Measurements from ENCODE around the gene SCYGR2. TPM values are rescaled to one million over a fixed set of nuclear protein-coding genes. Genes with fewer than 3 reads are reported as not detected.

SCYGR2 gene
- total RNA-seq, 3 donors from 2014 or later, result not detected

DNA sequence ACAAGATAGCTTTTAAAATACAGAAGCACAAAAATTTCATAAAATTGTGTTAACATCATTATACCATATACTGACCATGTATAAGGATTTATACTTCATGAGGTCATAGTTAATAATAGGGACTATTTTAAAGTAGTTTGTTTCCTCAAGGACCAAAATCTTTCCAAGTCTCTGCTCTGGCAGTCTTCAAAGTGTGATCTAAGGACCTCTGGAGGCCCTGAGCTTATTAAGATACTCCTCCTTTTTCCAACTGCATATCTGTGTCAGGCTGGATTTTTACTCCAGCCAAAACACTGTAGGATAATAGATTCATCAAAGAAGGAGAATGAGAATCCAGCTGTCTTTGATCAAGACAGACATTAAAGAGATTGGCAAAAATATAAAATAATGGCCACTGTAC lies 1.7 kb upstream of the SCYGR2 start:
- Mint-ChIP-seq H3K27me3 (ENCODE audit: low read depth) (peaks cover 46% of the 10 kb centered on the region), H3K4me1 (ENCODE audit: low read depth) (peaks cover 2% of the 10 kb centered on the region), H3K4me3 (no peak overlapping the region), H3K9me3 (no peaks in the 10 kb centered on the region), H3K36me3 (ENCODE audit: insufficient read depth) (no peaks in the 10 kb centered on the region)
- DNase-seq (no peak), ATAC-seq (no peak)

- no peaks in the 10 kb centered on the region for H3K36me3 Mint-ChIP-seq (ENCODE audit: insufficient read depth)
- ATAC-seq (no peak), DNase-seq (no peak)
- H3K4me1 Mint-ChIP-seq (ENCODE audit: low read depth), result peaks cover under 1% of the 10 kb centered on the region
- no peak overlapping the region for H3K4me3 Mint-ChIP-seq
- H3K27me3 Mint-ChIP-seq (ENCODE audit: low read depth), result peaks cover 42% of the 10 kb centered on the region
- H3K9me3 Mint-ChIP-seq, result no peaks in the 10 kb centered on the region
These were observed 695 bp upstream of the SCYGR2 start for GRCh38 chr2:227597998-227598397.

- DNase-seq (no peak), ATAC-seq (no peak)
- H3K36me3 Mint-ChIP-seq (ENCODE audit: insufficient read depth), result no peaks in the 10 kb centered on the region
- peaks cover 36% of the 10 kb centered on the region for H3K27me3 Mint-ChIP-seq (ENCODE audit: low read depth)
- H3K9me3 Mint-ChIP-seq, result no peaks in the 10 kb centered on the region
- H3K4me1 Mint-ChIP-seq (ENCODE audit: low read depth), result no peaks in the 10 kb centered on the region
- H3K4me3 Mint-ChIP-seq, result no peak overlapping the region
These were observed 3.7 kb downstream of the SCYGR2 start for GRCh38 chr2:227602358-227602757.

DNA sequence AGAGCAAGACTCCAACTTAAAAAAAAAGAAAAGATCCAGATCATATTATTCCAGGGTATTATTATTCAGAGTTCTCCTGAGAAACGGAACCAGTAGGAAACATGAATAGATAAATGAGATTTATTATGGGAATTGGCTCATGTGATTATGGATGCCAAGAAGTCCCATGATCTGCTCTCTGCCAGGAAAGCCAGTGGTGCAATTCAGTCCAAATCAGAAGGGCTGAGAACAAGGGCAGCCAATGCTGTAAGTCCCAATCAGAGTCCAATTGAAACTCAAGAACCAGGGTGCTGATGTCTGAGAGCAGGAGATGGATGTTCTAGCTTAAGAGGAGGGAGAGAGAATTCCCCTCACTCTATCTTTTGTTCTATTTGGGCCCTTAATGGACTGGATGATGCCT lies 7.8 kb downstream of the SCYGR2 start:
- Mint-ChIP-seq H3K27me3 (ENCODE audit: low read depth) (peaks cover 39% of the 10 kb centered on the region), H3K4me1 (ENCODE audit: low read depth) (peaks cover 12% of the 10 kb centered on the region), H3K4me3 (no peak overlapping the region)

DNA sequence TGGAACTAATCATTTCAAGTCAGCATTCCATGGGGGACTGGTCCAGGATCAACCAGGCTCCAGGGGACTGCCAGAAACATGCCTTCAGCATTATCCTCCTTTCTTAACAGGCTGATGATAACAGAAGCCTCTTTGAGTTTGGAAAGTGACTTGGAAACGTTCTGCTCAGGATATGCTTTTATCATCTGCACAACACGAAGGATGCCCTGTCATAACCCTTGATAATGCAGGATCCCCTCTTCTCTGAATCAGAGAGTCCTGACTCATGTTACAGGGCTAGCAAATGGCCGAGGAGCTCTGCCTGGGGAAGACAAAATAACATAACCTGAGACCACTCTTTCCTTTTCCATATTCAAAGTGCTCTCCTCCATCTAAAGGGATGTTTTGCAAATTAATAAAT lies 9.2 kb downstream of the SCYGR2 start:
- no peak for DNase-seq
- Mint-ChIP-seq H3K4me1 (ENCODE audit: low read depth) (peaks cover 12% of the 10 kb centered on the region), H3K27me3 (ENCODE audit: low read depth) (peaks cover 46% of the 10 kb centered on the region), H3K36me3 (ENCODE audit: insufficient read depth) (no peaks in the 10 kb centered on the region), H3K9me3 (no peaks in the 10 kb centered on the region), H3K4me3 (no peak overlapping the region)
- no peak for ATAC-seq

More for the DNA sequence above, 7.8 kb downstream of the SCYGR2 start:
- ATAC-seq (no peak), DNase-seq (no peak)
- no peaks in the 10 kb centered on the region for H3K9me3 Mint-ChIP-seq
- no peaks in the 10 kb centered on the region for H3K36me3 Mint-ChIP-seq (ENCODE audit: insufficient read depth)

GRCh38 chr2:227608561-227609338 lies 10.1 kb downstream of the SCYGR2 start:
- ATAC-seq (no peak), DNase-seq (no peak)
- Mint-ChIP-seq H3K9me3 (no peaks in the 10 kb centered on the region), H3K36me3 (ENCODE audit: insufficient read depth) (no peaks in the 10 kb centered on the region), H3K4me3 (no peak overlapping the region), H3K4me1 (ENCODE audit: low read depth) (peaks cover 12% of the 10 kb centered on the region), H3K27me3 (ENCODE audit: low read depth) (peaks cover 46% of the 10 kb centered on the region)

GRCh38 chr2:227610123-227610522 lies 11.4 kb downstream of the SCYGR2 start:
- H3K4me1 Mint-ChIP-seq (ENCODE audit: low read depth), result peaks cover 12% of the 10 kb centered on the region
- ATAC-seq (no peak), DNase-seq (no peak)
- no peaks in the 10 kb centered on the region for H3K9me3 Mint-ChIP-seq
- H3K4me3 Mint-ChIP-seq, result no peak overlapping the region
- H3K36me3 Mint-ChIP-seq (ENCODE audit: insufficient read depth), result no peaks in the 10 kb centered on the region
- peaks cover 45% of the 10 kb centered on the region for H3K27me3 Mint-ChIP-seq (ENCODE audit: low read depth)

DNA sequence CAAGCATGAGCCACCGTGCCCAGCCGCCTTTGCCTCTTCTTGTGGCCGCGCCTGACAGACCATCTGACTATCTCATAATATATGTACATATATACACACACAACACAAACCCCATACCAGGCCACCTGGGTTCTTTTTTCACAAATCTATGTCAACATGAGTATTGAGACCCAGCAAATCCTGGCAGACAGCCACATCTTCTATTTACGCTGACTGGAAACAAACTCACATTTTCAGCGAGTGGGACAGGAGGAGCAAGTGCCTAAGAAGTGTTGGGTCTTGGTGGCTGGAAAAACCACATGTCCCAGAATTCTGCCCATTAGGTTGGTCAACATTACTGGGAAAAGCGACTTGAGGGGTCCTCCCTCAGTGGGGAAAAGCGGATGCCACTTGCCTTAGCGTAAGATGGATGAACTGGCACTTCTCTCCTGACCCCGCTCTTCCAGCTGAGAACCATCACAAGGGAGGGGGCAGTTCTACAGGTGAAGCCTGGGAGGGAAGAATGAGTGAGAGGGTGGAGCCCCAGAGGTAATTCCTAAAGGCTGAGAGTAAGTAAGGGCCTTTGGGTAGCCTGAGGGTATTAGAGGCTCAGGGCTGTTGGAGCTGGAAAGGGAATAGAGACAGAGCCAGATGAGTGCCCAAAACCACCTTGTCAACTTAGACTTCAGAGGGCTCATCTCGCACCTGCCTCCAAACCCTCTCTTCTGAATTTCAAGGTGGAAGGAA lies 14.0 kb downstream of the SCYGR2 start:
- Mint-ChIP-seq H3K27me3 (ENCODE audit: low read depth) (peaks cover 31% of the 10 kb centered on the region), H3K9me3 (no peaks in the 10 kb centered on the region), H3K4me1 (ENCODE audit: low read depth) (peaks cover 12% of the 10 kb centered on the region), H3K36me3 (ENCODE audit: insufficient read depth) (no peaks in the 10 kb centered on the region), H3K4me3 (no peak overlapping the region)
- ATAC-seq (no peak), DNase-seq (no peak)

DNA sequence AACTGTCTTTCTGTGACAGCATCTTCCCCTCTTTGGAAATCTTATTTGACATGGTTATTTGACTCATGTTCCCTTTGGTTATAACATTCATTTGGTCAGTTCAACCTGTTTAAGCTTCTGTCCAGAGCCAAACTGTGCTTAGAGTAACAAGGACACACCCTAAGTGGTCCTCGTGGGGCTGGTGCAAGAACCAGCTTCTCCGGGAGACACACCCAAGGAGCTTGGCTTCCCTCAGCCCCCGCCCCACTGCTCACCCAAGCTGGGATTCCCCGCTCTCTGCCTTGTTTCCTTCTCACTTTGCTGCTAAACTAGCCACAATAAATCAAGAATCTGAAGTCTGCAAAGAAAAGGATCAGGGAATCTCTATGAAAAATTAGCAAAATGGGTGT lies 14.6 kb downstream of the SCYGR2 start:
- Mint-ChIP-seq H3K36me3 (ENCODE audit: insufficient read depth) (no peaks in the 10 kb centered on the region), H3K4me1 (ENCODE audit: low read depth) (peaks cover 8% of the 10 kb centered on the region), H3K27me3 (ENCODE audit: low read depth) (peaks cover 31% of the 10 kb centered on the region), H3K4me3 (no peak overlapping the region), H3K9me3 (no peaks in the 10 kb centered on the region)
- no peak for ATAC-seq
- DNase-seq, result no peak

DNA sequence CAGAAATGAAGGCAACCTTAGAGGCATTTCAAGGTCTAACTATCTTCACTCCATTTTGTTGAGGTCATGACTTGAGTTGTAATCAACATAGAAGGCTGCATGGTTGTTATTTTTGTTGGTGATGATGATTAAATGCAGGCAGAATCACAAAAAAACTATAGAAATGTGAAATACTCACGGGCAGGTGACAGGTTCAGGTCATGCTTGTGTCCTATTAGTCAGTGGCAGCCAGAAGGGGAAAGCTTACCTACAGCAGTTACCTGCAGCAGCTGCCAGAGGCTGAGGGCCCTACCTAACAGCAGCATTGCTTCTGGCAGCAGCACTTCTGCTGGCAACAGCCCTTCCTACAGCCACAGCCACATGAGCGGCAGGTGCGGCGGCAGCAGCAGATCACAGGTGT lies 15.6 kb downstream of the SCYGR2 start:
- H3K27me3 Mint-ChIP-seq (ENCODE audit: low read depth), result peaks cover 25% of the 10 kb centered on the region

DNA sequence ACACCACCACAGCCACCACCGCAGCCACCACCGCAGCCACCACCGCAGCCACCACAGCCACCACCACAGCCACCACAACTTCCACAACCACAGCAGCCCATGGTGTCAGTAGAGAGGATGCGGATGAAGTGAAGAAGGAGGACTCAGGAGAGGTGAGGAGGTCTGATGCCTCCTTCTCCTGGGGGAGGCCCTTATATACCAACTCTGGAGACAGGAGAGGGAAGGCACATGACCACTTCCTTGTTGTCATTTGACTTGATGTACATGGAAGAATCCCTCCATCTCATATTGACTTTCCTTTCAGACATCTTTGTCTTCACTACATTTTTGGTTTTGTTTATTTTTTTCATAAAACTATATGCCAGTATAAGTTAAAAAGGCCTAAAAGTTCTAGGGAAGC lies 16.0 kb downstream of the SCYGR2 start, which contains the start of gene SCYGR3:
Gene SCYGR3 (minus strand): TSS at position 101 of the 400 bp plus-strand sequence. CDS start 0 bp downstream, at position 101.
- DNase-seq, result no peak
- no peaks in the 10 kb centered on the region for H3K4me1 Mint-ChIP-seq (ENCODE audit: low read depth)
- peaks cover 23% of the 10 kb centered on the region for H3K27me3 Mint-ChIP-seq (ENCODE audit: low read depth)
- H3K4me3 Mint-ChIP-seq, result no peak within 1 kb of the TSS
- no peak for ATAC-seq
- H3K9me3 Mint-ChIP-seq, result no peaks in the 10 kb centered on the region
- H3K36me3 Mint-ChIP-seq (ENCODE audit: insufficient read depth), result no peaks in the 10 kb centered on the region

More for the DNA sequence above, 15.6 kb downstream of the SCYGR2 start:
- no peaks in the 10 kb centered on the region for H3K36me3 Mint-ChIP-seq (ENCODE audit: insufficient read depth)
- no peak overlapping the region for H3K4me3 Mint-ChIP-seq
- DNase-seq, result no peak
- no peaks in the 10 kb centered on the region for H3K4me1 Mint-ChIP-seq (ENCODE audit: low read depth)
- ATAC-seq, result no peak
- no peaks in the 10 kb centered on the region for H3K9me3 Mint-ChIP-seq

DNA sequence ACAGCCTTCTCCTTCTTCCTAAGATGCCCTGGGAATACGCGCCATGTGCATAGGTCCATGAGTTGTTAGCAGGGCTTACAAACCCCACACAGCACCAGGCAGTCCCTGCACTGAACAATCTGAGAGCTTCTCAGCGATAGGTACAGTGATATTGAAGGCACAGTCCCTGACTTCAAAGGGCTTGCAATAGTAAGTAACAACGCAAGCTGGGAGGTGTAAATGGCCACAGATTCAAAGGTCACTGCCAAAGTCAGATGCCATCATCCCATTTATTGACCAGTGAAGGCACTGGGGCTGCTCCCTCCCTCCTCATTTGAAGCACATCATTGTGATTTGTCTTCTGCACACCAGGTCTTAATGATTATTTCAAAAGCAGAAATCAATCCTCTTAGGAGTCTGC lies 16.5 kb downstream of the SCYGR2 start:
- no peak overlapping the region for H3K4me3 Mint-ChIP-seq
- H3K4me1 Mint-ChIP-seq (ENCODE audit: low read depth), result no peaks in the 10 kb centered on the region
- no peaks in the 10 kb centered on the region for H3K9me3 Mint-ChIP-seq
- DNase-seq, result no peak
- H3K27me3 Mint-ChIP-seq (ENCODE audit: low read depth), result peaks cover 20% of the 10 kb centered on the region
- ATAC-seq, result no peak
- H3K36me3 Mint-ChIP-seq (ENCODE audit: insufficient read depth), result no peaks in the 10 kb centered on the region

- H3K4me3 Mint-ChIP-seq, result no peak overlapping the region
- H3K36me3 Mint-ChIP-seq (ENCODE audit: insufficient read depth), result no peaks in the 10 kb centered on the region
- peaks cover 18% of the 10 kb centered on the region for H3K27me3 Mint-ChIP-seq (ENCODE audit: low read depth)
- DNase-seq, result no peak
- H3K9me3 Mint-ChIP-seq, result no peaks in the 10 kb centered on the region
- ATAC-seq, result no peak
- H3K4me1 Mint-ChIP-seq (ENCODE audit: low read depth), result no peaks in the 10 kb centered on the region
These were observed 17.2 kb downstream of the SCYGR2 start for GRCh38 chr2:227615906-227616305.

DNA sequence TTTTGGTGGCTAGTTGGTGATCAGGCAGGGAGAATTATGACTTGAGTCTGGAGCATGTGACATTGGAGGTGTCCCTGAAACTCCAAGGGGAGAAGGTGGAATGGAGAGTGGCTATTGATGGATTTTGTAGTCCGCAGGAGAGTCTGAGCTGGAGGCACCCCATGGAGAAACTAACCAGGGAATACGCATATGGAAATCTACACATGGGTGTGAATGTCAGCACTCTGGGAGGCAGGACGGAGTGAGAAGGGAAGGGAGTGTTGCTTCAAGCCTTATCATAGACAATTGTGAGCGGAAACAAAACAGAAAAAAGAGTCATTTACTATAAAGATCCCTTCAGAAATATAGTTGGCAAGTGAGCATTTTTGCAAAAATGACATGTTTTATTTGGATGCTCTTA lies 17.9 kb downstream of the SCYGR2 start:
- Mint-ChIP-seq H3K36me3 (ENCODE audit: insufficient read depth) (no peaks in the 10 kb centered on the region), H3K9me3 (no peaks in the 10 kb centered on the region), H3K27me3 (ENCODE audit: low read depth) (peaks cover 17% of the 10 kb centered on the region), H3K4me1 (ENCODE audit: low read depth) (no peaks in the 10 kb centered on the region), H3K4me3 (no peak overlapping the region)
- no peak for DNase-seq
- no peak for ATAC-seq

Measured in activated T-cell treated with anti-CD3 and anti-CD28 coated beads, Interleukin-2, amount 50 U/mL, for 4 hours (primary cell).